ENCODE results near the gene MAP7.

- TF ChIP-seq CTCF (IDR thresholded peaks at IDR 0.05; ENCODE audit: low read length) (no peak), EZH2 (optimal IDR thresholded peaks at IDR 0.05; ENCODE audit: low read depth, low read length) (no peak)
These were observed 243.8 kb downstream of the MAP7 start for GRCh38 chr6:136306466-136306865.

Measured in MM.1S (cell line).